ENCODE results near the gene PIK3R1. TPM values are rescaled to one million over a fixed set of nuclear protein-coding genes. Genes with fewer than 3 reads are reported as not detected.
A peak's percentile ranks its signal among the peaks of the same experiment; 100 is the strongest.

Gene PIK3R1
- total and polyA plus RNA-seq, 4 donors, result 6.8 to 222 (median 74.9) TPM

DNA sequence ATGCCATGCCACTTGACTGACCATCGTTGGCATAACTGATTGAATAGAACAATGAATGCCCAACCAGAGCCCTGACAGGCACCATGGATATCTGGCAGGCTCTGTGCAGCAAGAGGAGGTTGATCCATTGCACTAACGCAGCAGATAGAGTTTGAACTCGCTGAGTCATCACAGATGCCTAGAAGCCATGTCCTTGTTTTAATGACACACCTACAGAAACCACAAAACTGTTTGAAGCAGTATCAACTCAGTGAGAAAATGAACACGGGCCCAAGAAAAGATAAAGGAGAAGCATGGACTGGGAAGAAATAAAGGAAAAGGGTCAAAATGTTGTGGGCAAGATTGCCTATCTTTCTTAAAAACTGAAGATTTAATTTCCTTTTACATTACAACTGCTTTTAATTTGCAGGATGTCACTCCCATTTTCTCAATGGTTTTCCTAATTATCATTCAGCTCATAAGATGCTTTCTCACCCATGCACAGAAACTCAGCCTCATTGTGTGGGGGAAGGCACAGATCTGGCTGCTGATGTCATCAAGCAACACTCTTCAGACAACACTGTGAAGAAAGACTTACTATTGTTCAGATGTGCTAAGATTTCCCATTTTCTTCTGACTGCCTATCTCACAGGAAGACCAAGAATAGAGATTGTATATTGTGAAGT lies 129.0 kb downstream of the PIK3R1 start:
- no peak for DNase-seq

DNA sequence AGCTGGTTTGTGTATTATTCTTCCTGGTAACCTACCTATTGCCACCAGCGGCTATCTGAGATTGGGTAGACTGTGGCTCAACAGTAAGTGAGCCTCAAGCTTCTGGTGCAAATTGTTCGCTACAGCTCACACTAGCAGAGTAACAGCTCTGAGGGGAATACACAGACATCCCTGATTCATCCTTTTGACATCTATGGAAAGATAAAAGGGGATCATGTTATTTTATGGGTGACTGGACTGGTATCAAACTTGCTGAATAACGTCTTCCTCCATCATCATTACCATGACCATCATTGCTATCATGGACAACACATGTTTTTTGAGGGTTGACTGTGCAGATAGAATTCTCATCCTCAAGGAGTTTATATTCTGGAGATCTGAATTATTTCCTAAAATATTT lies 129.6 kb downstream of the PIK3R1 start:
- H3K9ac ChIP-seq (ENCODE audit: insufficient read depth in 1 of 2, low read length in 2 of 2), result no peak overlapping the region
- no peak overlapping the region for H3K4me3 ChIP-seq
- ATAC-seq (ENCODE audit: insufficient read depth, low FRiP score) (no peak), DNase-seq (no peak)
- H3K27ac ChIP-seq (ENCODE audit: low read depth in 1 of 2, low read length in 1 of 2), result peak overlapping the region in 1 of 2 donors; percentile 8
- no peaks in the 10 kb centered on the region for H3K9me3 ChIP-seq (ENCODE audit: control insufficient read depth in 4 of 4, insufficient read depth in 3 of 4, low read length in 3 of 4)
- no peaks in the 10 kb centered on the region for H3K36me3 ChIP-seq (ENCODE audit: control insufficient read depth in 4 of 4, insufficient read depth in 4 of 4, low read length in 4 of 4)
- 85% methylated on average over 3 of the region's 3 CpGs for WGBS, 2 donors
- TF ChIP-seq, protein P1, sequence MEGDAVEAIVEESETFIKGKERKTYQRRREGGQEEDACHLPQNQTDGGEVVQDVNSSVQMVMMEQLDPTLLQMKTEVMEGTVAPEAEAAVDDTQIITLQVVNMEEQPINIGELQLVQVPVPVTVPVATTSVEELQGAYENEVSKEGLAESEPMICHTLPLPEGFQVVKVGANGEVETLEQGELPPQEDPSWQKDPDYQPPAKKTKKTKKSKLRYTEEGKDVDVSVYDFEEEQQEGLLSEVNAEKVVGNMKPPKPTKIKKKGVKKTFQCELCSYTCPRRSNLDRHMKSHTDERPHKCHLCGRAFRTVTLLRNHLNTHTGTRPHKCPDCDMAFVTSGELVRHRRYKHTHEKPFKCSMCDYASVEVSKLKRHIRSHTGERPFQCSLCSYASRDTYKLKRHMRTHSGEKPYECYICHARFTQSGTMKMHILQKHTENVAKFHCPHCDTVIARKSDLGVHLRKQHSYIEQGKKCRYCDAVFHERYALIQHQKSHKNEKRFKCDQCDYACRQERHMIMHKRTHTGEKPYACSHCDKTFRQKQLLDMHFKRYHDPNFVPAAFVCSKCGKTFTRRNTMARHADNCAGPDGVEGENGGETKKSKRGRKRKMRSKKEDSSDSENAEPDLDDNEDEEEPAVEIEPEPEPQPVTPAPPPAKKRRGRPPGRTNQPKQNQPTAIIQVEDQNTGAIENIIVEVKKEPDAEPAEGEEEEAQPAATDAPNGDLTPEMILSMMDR (IDR thresholded peaks at IDR 0.05; ENCODE audit: control extremely low read depth, extremely low read depth), result no peak
- H3K27me3 ChIP-seq (ENCODE audit: control insufficient read depth in 3 of 3, insufficient read depth in 3 of 3, low read length in 2 of 3), result no peaks in the 10 kb centered on the region
- H3K4me1 ChIP-seq (ENCODE audit: control insufficient read depth in 5 of 5, insufficient read depth in 5 of 5, low read length in 5 of 5), result peaks cover 0 to 9% (median 0%) of the 10 kb centered on the region in 5 donors

More for the DNA sequence above, 129.0 kb downstream of the PIK3R1 start:
- WGBS, 2 donors, result 54 to 57% methylated on average over 4 of the region's 4 CpGs
- H3K4me1 ChIP-seq (ENCODE audit: control insufficient read depth in 5 of 5, insufficient read depth in 5 of 5, low read length in 5 of 5), result peaks cover 0 to 9% (median 0%) of the 10 kb centered on the region in 5 donors
- H3K36me3 ChIP-seq (ENCODE audit: control insufficient read depth in 4 of 4, insufficient read depth in 4 of 4, low read length in 4 of 4), result no peaks in the 10 kb centered on the region
- H3K9me3 ChIP-seq (ENCODE audit: control insufficient read depth in 4 of 4, insufficient read depth in 3 of 4, low read length in 3 of 4), result no peaks in the 10 kb centered on the region
- no peak overlapping the region for H3K4me3 ChIP-seq
- H3K9ac ChIP-seq (ENCODE audit: insufficient read depth in 1 of 2, low read length in 2 of 2), result no peak overlapping the region
- H3K27ac ChIP-seq (ENCODE audit: low read depth in 1 of 2, low read length in 1 of 2), result no peak overlapping the region
- TF ChIP-seq, protein P1 (IDR thresholded peaks at IDR 0.05; ENCODE audit: control extremely low read depth, extremely low read depth), result no peak
- no peak for ATAC-seq (ENCODE audit: insufficient read depth, low FRiP score)
- H3K27me3 ChIP-seq (ENCODE audit: control insufficient read depth in 3 of 3, insufficient read depth in 3 of 3, low read length in 2 of 3), result no peaks in the 10 kb centered on the region

DNA sequence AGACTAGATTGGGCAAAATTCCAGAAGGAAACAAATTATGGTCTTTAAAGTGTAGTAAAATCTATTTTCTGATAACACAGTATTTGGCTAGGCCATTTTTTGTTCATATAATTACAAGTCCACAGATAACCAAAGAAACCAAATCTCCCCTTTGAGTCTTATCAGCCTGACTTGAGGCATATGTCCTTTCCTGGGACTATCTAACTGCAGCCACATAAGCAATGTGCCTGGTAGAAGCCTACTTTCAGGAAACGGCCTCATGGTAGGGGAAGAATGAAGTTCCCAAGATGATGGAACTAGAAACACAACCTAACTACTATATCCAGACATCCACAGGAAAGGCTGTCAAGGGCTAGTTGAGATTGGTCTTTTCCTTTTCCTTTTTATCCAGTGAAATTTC lies 130.0 kb downstream of the PIK3R1 start:
- WGBS, 2 donors, result 89 to 97% methylated on average over 1 of the region's 1 CpG
- Histone ChIP-seq H3K9ac (ENCODE audit: insufficient read depth in 1 of 2, low read length in 2 of 2) (no peak overlapping the region), H3K9me3 (ENCODE audit: control insufficient read depth in 4 of 4, insufficient read depth in 3 of 4, low read length in 3 of 4) (no peaks in the 10 kb centered on the region), H3K36me3 (ENCODE audit: control insufficient read depth in 4 of 4, insufficient read depth in 4 of 4, low read length in 4 of 4) (no peaks in the 10 kb centered on the region), H3K4me3 (no peak overlapping the region), H3K4me1 (ENCODE audit: control insufficient read depth in 5 of 5, insufficient read depth in 5 of 5, low read length in 5 of 5) (peaks cover 0 to 9% (median 0%) of the 10 kb centered on the region in 5 donors), H3K27me3 (ENCODE audit: control insufficient read depth in 3 of 3, insufficient read depth in 3 of 3, low read length in 2 of 3) (no peaks in the 10 kb centered on the region), H3K27ac (ENCODE audit: low read depth in 1 of 2, low read length in 1 of 2) (no peak overlapping the region)
- TF ChIP-seq, protein P1 (IDR thresholded peaks at IDR 0.05; ENCODE audit: control extremely low read depth, extremely low read depth), result no peak
- no peak for ATAC-seq (ENCODE audit: insufficient read depth, low FRiP score)
- DNase-seq, result no peak

DNA sequence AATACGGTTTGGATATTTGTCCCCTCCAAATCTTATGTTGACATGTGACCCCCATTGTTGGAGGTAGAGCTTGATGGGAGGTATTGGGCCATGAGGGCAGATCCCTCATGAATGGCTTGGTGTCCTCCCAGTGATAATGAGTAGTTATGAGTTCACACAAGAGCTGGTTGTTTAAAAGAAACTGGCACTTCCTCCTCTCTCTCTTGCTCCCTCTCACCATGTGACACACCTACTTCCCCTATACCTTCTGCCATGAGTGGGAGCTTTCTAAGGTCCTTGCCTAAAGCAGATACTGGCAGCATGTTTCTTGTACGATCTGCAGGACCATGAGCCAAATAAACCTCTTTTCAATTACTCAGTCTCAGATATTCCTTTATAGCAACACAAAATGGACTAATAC lies 132.0 kb downstream of the PIK3R1 start:
- Histone ChIP-seq H3K27ac (ENCODE audit: low read depth in 1 of 2, low read length in 1 of 2) (no peak overlapping the region), H3K4me1 (ENCODE audit: control insufficient read depth in 5 of 5, insufficient read depth in 5 of 5, low read length in 5 of 5) (peaks cover 0 to 9% (median 0%) of the 10 kb centered on the region in 5 donors), H3K27me3 (ENCODE audit: control insufficient read depth in 3 of 3, insufficient read depth in 3 of 3, low read length in 2 of 3) (no peaks in the 10 kb centered on the region), H3K4me3 (no peak overlapping the region), H3K9ac (ENCODE audit: insufficient read depth in 1 of 2, low read length in 2 of 2) (no peak overlapping the region), H3K9me3 (ENCODE audit: control insufficient read depth in 4 of 4, insufficient read depth in 3 of 4, low read length in 3 of 4) (no peaks in the 10 kb centered on the region), H3K36me3 (ENCODE audit: control insufficient read depth in 4 of 4, insufficient read depth in 4 of 4, low read length in 4 of 4) (no peaks in the 10 kb centered on the region)
- DNase-seq, result no peak
- TF ChIP-seq, protein P1 (IDR thresholded peaks at IDR 0.05; ENCODE audit: control extremely low read depth, extremely low read depth), result no peak
- no peak for ATAC-seq (ENCODE audit: insufficient read depth, low FRiP score)
- 81 to 94% methylated on average over 2 of the region's 2 CpGs for WGBS, 2 donors

Data from lung (tissue), 12 donors.